HepG2 (cell line): Measurements from ENCODE around the gene METTL23.

Experiments used
- CHD4 ChIP-seq: fragments of 200-600 bp; sonication (generic); IDR thresholded peaks from 2 replicates; pipeline ENCODE4 v1.7.0; 2017; ENCODE audit warnings: mild to moderate bottlenecking, low read length, borderline replicate concordance
- MYC ChIP-seq: sonication (generic); formaldehyde crosslinking; IDR thresholded peaks from 2 replicates; pipeline ENCODE4 v1.9.0; 2021; ENCODE audit warnings: missing genetic modification reagents, borderline replicate concordance
- NKX3-1 ChIP-seq: sonication (generic); formaldehyde crosslinking; IDR thresholded peaks from 2 replicates; pipeline ENCODE4 v1.5.0; 2020; ENCODE audit warnings: missing genetic modification reagents
- SP4 ChIP-seq: sonication (generic); formaldehyde crosslinking; IDR thresholded peaks from 2 replicates; pipeline ENCODE4 v1.8.1; 2023; ENCODE audit warnings: mild to moderate bottlenecking, missing genetic modification reagents

GRCh38 chr17:76735586-76736348 lies 9.1 kb downstream of the METTL23 start:
- TF ChIP-seq SP4 (no peak), NKX3-1 (CRISPR knock-in tag) (peak; percentile 60; the same call in 1 of the 2 replicates), MYC (CRISPR knock-in tag) (no peak), CHD4 (no peak)
